Rectal smooth muscle tissue (tissue), 1 donor: ENCODE measurements around the gene POGLUT2.

Experiments
- H3K27ac ChIP-seq: one replicate; pipeline ENCODE4 v1.7.0; 2013; ENCODE audit warnings: low read depth, low read length, inconsistent platforms
- H3K27me3 ChIP-seq: one replicate; pipeline ENCODE4 v1.7.0; 2013; ENCODE audit warnings: low read length; ENCODE audit not compliant: control insufficient read depth, insufficient read depth
- H3K36me3 ChIP-seq: one replicate; pipeline ENCODE4 v1.7.0; 2013; ENCODE audit warnings: low read length; ENCODE audit not compliant: control insufficient read depth, insufficient read depth
- H3K4me1 ChIP-seq: one replicate; pipeline ENCODE4 v1.7.0; 2013; ENCODE audit warnings: low read length; ENCODE audit not compliant: control insufficient read depth, insufficient read depth
- H3K4me3 ChIP-seq: one replicate; pipeline ENCODE4 v1.7.0; 2013; ENCODE audit warnings: low read length
- H3K9ac ChIP-seq: one replicate; pipeline ENCODE4 v1.7.0; 2013; ENCODE audit warnings: low read length

POGLUT2 gene

DNA sequence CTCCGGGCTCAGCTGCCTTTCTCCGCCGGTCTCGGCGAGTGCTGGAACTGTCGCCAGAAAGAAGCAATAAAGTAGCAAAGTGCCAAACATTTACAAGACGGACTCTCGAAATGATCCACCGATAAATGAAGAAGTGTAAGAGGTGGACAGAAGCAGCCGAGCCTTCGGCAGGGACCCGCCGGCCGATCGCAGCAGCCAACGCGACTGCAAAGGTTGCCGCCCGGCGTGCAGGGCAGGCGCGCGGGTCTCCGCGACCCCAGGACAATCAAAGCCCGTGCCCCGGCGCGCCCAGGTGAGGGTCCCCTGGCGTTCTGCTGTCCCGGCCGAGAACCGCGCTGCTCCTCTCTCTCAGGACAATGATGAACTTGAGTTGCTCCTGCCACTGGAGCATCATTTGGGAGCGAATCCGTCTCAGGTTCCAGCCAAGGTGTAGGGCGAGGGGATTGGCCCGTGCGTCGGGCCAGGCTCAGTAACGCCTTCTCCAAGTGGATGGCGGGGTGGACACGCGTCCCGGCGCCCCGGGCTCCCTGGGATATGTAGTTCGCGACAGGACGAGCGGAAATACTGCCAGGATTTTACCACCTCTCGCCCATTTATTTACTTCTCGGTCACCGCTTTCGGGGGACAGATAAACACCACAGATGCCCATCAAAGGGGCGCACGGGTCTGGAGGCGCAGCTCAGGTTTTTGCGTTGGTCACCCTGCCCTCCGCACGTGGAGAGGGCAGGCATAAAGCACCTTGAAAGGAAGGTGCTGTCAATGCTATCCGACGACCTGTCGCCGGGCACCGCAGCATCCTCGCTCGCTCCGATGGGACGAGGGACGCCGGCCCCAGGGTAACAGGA, at the start of gene POGLUT2, which contains the start of gene BIVM:
TSS of gene POGLUT2 (minus strand) at position 396 of the 845 bp plus-strand sequence. CDS start at position 90, 306 bp downstream.
TSS of gene BIVM (plus strand) at position 539 of the 845 bp plus-strand sequence. CDS start 8,149 bp downstream, outside the sequence.
- no peaks in the 10 kb centered on the region for H3K36me3 ChIP-seq
- H3K4me1 ChIP-seq = peaks cover 3% of the 10 kb centered on the region
- no peaks in the 10 kb centered on the region for H3K27me3 ChIP-seq
- H3K27ac ChIP-seq = peak within 1 kb of the TSS; percentile 67
- H3K9ac ChIP-seq = no peak within 1 kb of the TSS
- H3K4me3 ChIP-seq = peak within 1 kb of the TSS; percentile 92

DNA sequence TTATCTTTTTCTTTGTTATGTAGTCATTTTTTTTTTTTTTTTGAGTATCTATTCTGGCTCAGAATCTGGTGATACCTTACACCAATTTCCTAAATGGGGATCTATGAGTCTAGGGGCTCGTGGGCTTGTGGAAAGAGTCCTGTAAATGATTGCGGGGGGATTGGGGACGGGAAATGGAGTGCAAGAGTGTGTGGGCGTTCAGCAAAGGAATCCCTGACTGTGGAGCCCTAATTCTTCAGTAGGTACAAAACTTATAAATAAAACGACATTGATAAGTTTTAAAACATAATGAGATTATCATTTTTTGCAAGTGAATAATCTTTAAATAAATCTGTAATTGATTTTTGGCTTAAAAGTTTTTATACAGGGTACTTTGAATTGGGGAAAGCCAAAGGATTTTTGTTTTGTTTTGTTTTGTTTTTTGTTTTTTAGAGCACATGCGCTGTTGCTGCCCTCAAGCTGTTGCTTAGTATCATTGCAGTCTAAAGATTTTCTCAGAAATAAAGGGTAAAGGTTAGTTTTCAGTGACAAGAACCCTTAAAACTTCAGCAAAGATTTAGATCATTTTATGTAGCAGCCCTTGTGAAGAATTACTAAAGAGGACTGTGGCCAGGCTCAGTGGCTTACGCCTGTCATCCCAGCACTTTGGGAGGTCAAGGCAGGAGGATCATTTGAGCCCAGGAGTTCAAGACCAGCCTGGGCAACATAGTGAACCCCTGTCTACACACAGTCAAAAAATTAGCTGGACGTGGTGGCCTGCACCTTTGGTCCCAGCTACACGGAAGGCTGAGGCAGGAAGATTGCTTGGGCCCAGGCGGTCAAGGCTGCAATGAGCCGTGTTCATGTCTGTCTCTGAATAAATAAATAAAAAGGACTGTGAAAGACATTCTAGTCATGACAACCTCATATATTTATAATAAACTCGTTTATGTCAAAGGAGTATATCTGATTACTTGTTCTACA, 48.8 kb upstream of the POGLUT2 start:
- Histone ChIP-seq H3K4me1 (peaks cover 6% of the 10 kb centered on the region), H3K27me3 (no peaks in the 10 kb centered on the region), H3K4me3 (peak overlapping the region; percentile 40), H3K36me3 (no peaks in the 10 kb centered on the region), H3K9ac (no peak overlapping the region), H3K27ac (peak overlapping the region; percentile 93)

DNA sequence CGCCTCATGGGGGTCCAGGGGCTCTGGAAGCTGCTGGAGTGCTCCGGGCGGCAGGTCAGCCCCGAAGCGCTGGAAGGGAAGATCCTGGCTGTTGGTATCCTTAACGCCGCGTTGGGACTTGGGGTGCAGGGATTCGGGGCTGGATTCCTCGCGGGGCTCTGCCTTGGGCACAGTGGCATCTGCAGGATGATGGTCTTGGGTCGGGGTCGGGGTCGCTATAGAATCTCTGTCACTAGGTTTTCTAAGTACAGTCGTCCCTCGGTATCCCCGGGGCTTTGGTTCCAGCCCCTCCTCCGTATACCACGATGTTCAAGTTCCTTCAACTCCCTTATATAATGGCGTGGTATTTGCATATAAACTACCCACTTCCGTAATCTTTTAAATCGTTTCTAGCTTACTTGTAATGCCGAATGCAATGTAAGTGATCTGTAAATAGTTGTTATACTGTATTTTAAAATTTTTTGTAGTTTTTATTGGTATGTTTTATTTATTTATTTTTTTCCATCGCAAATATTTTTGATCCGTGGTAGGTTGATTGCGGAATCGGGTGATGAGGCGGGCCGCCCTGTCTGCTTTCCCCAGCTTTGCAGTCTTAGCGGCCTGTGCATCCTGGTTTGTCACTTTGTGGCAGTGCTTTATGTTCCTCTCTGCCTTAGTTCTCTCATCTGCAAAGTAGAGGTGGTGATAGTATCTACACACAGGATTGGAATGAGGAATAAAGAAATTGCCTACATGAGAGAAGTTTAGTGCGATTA, 47.7 kb upstream of the POGLUT2 start:
- no peaks in the 10 kb centered on the region for H3K36me3 ChIP-seq
- H3K27ac ChIP-seq = peak overlapping the region; percentile 93
- H3K4me3 ChIP-seq = peak overlapping the region; percentile 92
- peak overlapping the region; percentile 84 for H3K9ac ChIP-seq
- H3K27me3 ChIP-seq = no peaks in the 10 kb centered on the region
- peaks cover 6% of the 10 kb centered on the region for H3K4me1 ChIP-seq

DNA sequence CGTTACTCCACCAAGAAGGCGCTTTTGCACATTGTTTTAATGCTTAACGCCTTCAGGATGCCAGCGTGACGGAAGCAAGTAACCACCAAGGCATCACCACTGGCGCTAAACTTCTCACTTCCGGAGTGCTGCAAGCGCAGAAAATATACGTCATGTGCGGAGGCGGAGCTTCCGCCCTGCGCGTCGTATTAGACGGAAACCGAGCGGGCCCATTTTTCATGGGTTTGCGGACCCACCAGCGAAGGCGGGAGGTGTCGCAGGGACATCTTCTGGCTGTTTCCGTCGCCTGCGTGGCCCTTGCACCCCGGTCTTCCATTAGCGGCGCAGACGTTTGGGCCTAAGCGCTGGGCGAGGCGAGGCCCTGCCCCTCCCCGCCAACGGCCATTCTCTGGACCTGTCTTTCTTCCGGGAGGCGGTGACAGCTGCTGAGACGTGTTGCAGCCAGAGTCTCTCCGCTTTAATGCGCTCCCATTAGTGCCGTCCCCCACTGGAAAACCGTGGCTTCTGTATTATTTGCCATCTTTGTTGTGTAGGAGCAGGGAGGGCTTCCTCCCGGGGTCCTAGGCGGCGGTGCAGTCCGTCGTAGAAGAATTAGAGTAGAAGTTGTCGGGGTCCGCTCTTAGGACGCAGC, 47.0 kb upstream of the POGLUT2 start, which contains the start of gene ERCC5:
TSS of gene ERCC5 (plus strand) at position 403 of the 631 bp plus-strand sequence. CDS start 235 bp downstream, outside the sequence.
- Histone ChIP-seq H3K36me3 (no peaks in the 10 kb centered on the region), H3K4me3 (peak within 1 kb of the TSS; percentile 92), H3K27ac (peak within 1 kb of the TSS; percentile 93), H3K9ac (peak within 1 kb of the TSS; percentile 84), H3K4me1 (peaks cover 6% of the 10 kb centered on the region), H3K27me3 (no peaks in the 10 kb centered on the region)

DNA sequence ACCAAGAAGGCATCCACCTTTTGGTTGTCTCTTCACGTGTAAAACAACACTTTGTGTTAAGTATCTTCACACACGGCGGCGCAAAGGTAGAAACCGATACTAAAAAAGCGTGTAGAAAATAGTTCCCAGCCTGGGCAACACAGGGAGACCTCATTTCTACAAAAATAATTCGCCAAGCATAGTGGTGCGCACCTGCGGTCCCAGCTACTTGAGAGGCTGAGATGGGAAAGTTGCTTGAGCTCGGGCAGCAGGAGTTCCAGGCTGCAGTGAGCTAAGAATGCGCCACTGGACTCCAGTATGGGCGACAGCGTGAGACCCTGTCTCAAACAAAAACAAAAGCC, 46.5 kb upstream of the POGLUT2 start:
- Histone ChIP-seq H3K36me3 (no peaks in the 10 kb centered on the region), H3K4me1 (peaks cover 6% of the 10 kb centered on the region), H3K9ac (peak overlapping the region; percentile 84), H3K27ac (peak overlapping the region; percentile 93), H3K27me3 (no peaks in the 10 kb centered on the region), H3K4me3 (peak overlapping the region; percentile 92)

DNA sequence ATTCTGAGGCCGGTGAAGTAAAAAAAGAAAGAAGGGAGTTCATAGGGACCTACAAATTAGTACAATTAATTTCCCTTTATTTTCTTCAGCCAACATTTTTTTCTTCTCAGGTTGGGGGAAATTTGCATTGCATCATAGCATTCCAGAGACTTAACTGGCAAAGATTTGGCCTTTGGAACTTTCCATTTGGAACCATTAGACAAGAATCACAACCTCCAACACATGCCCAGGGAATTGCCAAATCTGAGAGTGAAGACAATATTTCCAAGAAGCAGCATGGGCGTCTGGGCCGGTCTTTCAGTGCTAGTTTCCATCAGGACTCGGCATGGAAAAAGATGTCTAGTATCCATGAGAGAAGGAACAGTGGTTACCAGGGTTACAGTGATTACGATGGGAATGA, 40.7 kb upstream of the POGLUT2 start:
- Histone ChIP-seq H3K27ac (no peak overlapping the region), H3K27me3 (no peaks in the 10 kb centered on the region), H3K36me3 (no peaks in the 10 kb centered on the region), H3K4me3 (no peak overlapping the region), H3K9ac (no peak overlapping the region), H3K4me1 (no peaks in the 10 kb centered on the region)

DNA sequence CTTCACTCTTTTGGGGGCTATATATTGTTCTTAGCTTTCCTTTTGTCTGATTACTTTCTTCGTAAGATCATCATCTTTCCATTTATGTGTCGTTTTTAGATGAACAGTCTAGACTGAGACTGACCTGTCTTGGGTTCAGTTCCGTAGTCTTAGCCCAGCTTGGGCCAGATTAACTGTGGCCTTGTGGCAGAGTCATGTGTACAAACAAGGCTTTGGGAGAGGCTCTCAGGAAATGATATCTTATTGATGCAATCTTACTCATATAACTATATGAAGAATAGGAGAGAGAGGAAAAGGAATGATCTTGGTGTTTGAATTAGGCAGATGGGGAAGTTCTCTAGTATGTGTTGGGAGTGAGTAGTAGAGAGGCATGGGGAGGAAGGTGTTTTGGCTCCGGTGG, 40.2 kb upstream of the POGLUT2 start:
- Histone ChIP-seq H3K4me1 (no peaks in the 10 kb centered on the region), H3K4me3 (no peak overlapping the region), H3K36me3 (no peaks in the 10 kb centered on the region), H3K27ac (no peak overlapping the region), H3K9ac (no peak overlapping the region), H3K27me3 (no peaks in the 10 kb centered on the region)

DNA sequence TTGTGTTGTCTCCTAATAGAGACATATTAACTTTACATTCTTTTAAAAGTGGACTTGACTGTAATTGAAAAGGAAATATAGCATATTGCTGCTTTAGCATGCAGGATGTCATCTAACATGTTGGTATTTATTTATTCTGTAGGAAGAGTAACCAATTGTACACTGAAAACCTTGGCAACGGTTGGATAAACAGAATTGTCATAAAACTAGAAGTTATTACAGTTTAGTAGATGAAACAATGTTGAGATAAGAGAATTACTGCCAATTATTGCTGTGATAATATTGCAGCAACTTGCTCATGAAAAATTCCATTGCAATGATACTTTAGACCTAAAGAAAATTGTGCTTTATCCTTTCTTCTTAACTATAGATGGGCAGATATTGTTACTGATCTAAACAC, 39.5 kb upstream of the POGLUT2 start:
- no peak overlapping the region for H3K27ac ChIP-seq
- H3K36me3 ChIP-seq = no peaks in the 10 kb centered on the region
- H3K27me3 ChIP-seq = no peaks in the 10 kb centered on the region
- H3K9ac ChIP-seq = no peak overlapping the region
- H3K4me3 ChIP-seq = no peak overlapping the region
- no peaks in the 10 kb centered on the region for H3K4me1 ChIP-seq

DNA sequence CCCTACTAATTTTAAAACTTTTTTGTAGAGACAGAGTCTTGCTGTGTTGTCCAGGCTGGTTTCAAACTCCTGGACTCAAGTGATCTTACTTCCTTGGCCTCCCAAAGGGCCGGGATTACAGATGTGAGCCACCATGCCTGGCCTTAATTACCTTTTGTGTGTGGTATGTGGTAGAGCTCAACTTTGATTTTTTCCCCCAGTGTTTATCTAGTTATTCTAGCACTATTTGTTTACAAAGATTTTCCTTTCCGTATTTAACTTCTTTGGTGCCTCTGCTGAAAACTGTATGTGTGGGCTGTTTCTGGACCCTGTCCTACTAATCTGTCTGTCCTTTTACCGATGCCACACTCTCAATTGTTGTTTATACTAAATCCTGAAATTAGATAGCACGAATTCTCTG, 37.7 kb upstream of the POGLUT2 start:
- H3K27me3 ChIP-seq = no peaks in the 10 kb centered on the region
- H3K27ac ChIP-seq = no peak overlapping the region
- no peak overlapping the region for H3K4me3 ChIP-seq
- no peaks in the 10 kb centered on the region for H3K36me3 ChIP-seq
- no peak overlapping the region for H3K9ac ChIP-seq
- no peaks in the 10 kb centered on the region for H3K4me1 ChIP-seq

DNA sequence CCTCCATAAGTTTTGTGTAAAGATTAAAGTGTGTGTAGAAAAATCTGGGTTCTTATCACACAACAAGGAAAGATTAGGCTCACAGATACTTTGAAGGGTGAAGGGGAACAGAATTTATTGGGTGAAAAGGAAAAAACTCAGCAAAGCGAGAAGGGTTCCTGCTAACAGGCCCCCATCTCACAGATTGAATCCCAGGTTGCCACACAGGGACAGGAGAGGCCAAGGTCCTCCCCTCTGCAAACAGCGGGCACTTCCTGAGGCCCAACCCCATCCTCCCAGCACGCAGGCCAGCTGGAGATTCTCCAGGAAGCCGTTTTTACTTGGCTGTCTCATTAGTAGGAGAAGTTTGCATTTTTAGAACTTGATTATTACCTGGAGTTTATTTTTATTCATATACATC, 31.9 kb upstream of the POGLUT2 start:
- H3K27me3 ChIP-seq = no peaks in the 10 kb centered on the region
- H3K4me3 ChIP-seq = no peak overlapping the region
- no peaks in the 10 kb centered on the region for H3K36me3 ChIP-seq
- H3K9ac ChIP-seq = no peak overlapping the region
- no peak overlapping the region for H3K27ac ChIP-seq
- no peaks in the 10 kb centered on the region for H3K4me1 ChIP-seq

DNA sequence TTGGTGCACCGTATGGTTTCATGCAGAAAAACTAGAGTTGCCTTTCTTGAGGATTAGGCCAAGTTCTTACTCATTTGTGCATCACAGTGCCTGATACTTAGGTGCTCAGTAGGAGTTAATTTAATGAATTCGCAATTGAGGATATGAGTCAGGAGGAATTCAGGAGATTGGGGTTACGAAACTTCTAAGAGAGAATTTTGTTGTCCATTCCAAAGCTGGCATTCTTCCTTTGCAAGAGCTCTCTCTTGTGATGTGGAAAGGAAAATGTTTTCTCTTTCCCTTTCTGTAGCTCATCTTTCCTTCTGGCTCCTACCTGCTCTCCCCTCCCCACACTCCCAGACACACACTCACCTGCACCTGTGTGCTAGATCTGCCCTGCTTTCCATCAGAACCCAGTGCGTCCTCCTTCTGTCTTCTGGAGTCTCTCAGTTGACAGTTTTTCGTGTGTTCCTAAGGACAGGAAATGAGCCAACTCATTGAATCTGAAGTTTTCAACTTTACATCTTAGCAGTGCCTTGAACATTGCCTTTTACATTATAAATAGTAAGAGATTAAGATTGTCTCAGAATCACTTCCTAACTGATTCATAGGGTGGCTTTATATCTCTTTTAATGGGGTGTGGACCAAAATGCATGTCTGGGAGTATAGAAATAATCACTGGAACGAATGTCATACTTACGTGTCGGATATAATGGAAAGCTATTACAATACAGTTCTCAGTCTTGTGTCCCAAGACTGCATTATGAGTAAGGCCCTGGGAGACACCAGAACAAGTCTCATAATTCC, 27.3 kb upstream of the POGLUT2 start:
- Histone ChIP-seq H3K27ac (no peak overlapping the region), H3K4me1 (no peaks in the 10 kb centered on the region), H3K27me3 (no peaks in the 10 kb centered on the region), H3K9ac (no peak overlapping the region), H3K36me3 (peaks cover 8% of the 10 kb centered on the region), H3K4me3 (no peak overlapping the region)
